Activated CD8-positive, alpha-beta memory T cell treated with anti-CD3 and anti-CD28 coated beads for 24 hours (primary cell): Measurements from ENCODE around the gene FAF2.

Experiments used
- DNase-seq: peaks from one replicate; pipeline ENCODE4 v3.0.0-alpha.2; 2020

The FAF2 gene

DNA sequence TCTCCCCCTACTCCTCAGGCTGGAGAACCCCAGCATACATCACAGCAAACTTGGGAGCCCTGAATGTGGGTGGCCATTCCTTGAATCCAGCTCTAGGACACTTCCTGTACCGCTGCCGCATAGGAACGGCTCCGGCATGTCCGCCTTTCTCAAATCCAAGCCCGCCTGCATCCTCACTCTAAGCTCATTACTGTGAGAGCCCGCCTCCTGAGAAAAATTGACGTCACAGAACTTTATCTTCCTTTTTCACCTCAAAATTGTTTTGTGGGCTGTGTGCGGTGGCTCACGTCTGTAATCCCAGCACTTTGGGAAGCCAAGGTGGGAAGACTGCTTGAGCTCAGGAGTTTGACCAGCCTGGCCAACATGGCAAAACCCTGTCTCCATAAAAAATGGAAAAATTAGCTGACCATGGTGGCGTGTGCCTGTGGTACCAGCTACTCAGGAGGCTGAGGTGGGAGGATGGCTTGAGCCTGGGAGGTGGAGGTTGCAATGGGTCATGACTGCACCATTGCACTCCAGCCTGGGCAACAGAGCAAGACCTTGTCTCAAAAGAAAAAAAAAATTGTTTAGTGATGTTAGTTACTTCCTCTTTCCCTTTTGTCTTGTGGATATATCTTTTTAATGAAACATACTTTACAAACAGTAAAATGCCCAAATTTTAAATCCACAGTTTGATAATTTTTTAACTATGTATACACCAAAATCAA lies 66.2 kb downstream of the FAF2 start:
- DNase-seq: no peak

DNA sequence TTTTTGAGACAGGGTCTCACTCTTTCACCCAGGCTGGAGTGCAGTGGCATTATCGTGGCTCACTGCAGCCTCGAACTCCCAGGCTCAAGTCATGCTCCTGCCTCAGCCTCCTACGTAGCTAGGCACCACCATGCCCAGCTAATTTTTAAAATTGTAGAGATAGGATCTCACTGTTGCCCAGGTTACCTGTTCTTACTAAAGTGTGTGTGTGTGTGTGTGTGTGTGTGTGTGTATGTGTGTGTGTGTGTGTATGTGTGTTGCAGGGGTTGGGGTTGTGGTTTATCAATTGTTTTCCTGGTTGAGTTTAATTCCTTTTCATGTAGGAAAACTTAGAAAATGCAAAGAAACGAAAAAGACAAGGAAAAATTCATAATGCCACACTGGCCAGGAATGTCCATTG lies 67.2 kb downstream of the FAF2 start:
- no peak for DNase-seq

DNA sequence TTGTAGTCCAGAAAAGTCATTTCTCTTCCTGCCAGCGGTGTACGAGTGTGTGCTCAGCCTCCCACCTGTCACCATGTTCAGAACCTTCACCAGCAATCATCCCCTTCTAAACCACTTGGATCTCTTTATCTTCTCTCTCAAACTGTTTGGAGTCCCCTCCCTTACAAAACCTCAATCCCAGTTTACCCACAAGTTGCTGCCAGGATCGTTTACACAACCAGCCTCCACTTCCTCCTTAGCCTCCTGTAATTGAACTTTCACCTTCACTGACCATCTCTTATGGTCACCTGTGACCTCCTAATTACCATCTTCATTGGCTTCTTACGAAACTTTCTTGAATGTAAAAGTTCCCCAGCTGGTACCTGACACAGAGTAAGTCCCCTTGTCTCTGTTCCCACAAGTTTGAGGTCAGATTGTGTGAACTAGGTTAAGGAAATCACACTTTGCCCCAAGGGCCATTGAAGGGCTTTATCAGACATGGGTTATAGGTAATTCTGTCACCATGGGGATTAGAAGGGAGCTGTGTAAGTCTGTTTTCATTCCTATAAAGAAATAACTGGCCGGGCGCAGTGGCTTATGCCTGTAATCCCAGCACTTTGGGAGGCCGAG lies 69.0 kb downstream of the FAF2 start:
- no peak for DNase-seq

DNA sequence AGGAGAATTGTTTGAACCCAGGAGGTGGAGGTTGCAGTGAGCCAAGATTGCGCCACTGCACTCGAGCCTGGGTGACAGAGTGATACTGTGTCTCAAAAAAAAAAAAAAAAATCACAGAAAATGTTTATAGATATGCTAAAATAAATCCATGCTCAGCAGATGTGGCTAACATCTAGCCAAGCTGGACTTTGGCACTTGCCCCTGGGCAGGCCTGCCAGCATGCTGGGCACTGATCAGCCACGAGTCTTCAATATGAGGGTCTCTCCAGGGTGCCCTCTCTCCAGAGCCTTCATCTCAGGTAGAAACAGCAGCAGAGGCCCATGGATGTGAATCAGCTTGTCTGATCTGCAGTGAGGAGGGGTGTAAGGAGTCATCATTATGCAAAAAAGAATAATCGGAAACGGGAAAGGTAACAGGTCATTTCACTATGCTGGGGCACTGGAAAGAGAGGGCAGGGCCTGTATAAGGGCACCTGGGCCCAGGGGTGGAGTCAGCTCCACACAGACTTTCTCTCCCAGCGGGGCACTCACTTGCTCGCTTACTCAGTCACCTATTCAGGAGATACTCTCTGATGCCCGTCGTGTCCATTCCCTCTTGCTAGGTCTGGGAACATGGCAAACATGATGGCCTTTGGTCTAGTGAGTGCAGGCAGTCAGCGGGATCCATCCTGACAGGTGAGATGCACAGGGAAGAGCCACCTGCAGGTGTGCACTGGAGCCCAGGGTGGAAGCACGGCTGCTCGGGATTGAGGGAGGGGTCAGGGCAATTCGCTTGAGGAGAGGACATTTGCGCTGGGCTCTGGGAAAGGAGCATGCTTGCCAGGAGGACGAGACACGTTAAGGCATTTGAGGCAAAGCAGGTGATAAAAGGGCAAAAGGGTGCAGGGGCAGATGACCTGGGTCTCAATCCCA lies 71.9 kb downstream of the FAF2 start:
- DNase-seq: no peak

- DNase-seq: no peak
Measured at GRCh38 chr5:176521286-176521685, 73.1 kb downstream of the FAF2 start.

GRCh38 chr5:176521699-176522263 lies 73.6 kb downstream of the FAF2 start:
- no peak for DNase-seq

GRCh38 chr5:176524138-176524537 lies 76.0 kb downstream of the FAF2 start:
- no peak for DNase-seq

GRCh38 chr5:176524987-176525386 lies 76.8 kb downstream of the FAF2 start:
- no peak for DNase-seq

GRCh38 chr5:176525677-176526076 lies 77.5 kb downstream of the FAF2 start:
- DNase-seq: no peak

- no peak for DNase-seq
Measured at GRCh38 chr5:176526462-176526861, 78.3 kb downstream of the FAF2 start.

DNA sequence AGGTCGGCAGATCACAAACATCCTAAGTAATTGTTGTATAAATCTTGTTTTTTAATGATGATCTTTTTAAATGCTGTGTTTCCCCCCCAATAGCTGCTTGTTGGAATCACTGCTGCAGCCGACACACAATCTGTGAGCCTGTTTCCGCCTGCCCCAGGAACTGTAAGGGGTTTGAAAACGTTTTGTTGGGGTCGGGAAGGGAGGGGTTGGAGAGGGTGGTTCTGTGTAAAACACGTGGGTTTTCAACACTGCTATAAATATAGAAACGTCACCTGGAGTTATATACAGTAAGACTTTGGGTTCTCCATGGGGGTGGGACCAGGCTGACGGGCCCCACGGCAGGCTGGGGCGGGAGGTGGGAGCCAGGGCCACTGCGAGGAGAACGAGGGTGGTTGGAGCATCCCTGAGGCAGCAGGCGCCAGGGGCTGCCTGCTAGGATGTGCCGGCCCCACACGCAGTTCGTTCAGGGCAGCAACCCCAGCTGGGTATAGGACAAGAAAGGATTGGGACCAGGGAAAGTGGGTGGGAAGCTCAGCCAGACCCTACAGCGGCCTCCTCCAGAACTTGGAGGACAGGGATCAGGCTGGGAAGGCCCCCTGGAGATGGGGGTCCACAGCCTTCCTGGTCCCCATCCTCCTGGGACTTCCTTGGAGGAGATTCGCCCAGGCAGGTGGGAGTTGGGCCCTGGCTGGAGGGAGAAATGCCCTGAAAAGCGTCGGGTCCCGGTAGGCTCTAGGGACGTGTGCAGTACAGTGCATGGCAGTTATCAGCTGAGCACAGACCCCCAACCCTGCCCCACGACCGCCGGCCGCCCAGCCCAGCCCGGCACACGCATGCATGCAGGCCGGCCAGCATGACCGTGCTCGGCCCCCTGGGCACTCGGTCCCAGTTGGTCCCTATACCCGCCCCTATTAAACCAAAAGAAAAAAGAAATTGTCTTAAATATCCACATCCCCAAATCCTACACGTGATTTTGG lies 79.3 kb downstream of the FAF2 start:
- DNase-seq: no peak

DNA sequence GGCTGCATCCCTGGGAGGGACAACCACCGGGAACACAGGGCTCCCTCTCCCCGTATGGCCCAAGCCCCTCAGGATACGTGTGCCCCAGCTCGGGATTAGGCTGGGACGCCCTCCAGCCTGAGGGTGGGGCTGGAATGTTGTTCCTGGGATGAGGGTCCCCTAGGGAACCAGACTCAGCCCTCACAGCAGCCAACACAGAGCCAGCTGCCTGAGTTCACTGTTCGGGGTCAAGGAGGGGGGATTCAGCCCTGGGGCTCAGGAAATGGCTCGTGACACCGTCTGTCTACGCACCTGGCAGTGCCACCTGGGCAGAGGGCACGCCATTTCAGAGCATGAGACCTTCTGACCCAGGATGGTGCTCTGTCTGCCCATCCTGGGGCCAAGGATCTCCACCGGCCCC lies 80.1 kb downstream of the FAF2 start:
- no peak for DNase-seq

- DNase-seq: no peak
Measured at GRCh38 chr5:176528761-176529115, 80.6 kb downstream of the FAF2 start.

GRCh38 chr5:176529116-176529740 lies 81.0 kb downstream of the FAF2 start:
- DNase-seq: no peak

GRCh38 chr5:176529741-176530141 lies 81.6 kb downstream of the FAF2 start:
- peak; percentile 76 for DNase-seq

GRCh38 chr5:176530393-176530982 lies 82.3 kb downstream of the FAF2 start:
- no peak for DNase-seq

DNA sequence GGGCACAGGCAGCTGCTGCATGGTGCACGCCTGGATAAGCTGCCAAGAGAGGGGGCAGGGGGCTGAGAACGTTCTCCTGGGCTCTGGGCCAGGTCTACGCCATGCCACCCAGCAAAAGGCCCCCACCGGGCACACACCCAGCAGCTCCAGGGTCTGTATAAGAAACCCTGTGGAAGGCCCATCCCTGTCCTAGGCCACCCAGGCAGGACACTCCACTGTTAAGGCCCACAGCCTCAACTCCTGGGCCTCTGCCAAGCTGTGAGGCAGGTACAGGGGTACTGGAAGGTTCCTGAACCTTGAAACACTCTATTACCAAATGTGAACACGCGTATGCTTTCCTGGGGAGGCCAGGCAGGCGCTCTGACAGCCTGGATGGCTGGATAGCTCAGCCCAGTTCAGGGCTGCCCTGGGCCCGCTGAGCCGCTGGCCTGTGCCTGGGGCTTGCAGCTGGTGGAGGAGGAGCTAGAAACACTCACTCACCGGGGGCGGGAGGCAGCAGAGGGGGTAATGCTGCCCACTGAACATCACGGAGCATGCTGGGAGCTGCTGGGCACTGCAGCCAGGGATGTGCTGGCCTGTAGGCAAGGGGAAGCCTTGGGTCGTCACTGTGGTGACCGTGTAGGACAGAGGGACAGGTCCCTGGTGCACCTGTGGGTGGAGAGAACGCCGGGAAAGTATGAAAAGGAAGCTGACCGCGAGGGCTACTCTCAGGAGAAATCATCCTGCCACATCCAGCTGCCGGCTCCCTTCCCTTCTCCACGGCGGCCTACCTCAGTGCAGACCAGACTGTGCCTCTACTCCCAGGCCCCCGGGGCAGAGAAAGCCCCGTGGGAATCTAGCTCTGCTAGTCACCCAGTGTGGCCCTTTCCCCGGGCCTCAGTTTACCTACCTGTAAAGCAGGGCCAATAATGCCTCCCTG lies 83.1 kb downstream of the FAF2 start:
- DNase-seq: peak; percentile 77

GRCh38 chr5:176531902-176532493 lies 83.8 kb downstream of the FAF2 start:
- DNase-seq: no peak

GRCh38 chr5:176532795-176533194 lies 84.6 kb downstream of the FAF2 start:
- no peak for DNase-seq

DNA sequence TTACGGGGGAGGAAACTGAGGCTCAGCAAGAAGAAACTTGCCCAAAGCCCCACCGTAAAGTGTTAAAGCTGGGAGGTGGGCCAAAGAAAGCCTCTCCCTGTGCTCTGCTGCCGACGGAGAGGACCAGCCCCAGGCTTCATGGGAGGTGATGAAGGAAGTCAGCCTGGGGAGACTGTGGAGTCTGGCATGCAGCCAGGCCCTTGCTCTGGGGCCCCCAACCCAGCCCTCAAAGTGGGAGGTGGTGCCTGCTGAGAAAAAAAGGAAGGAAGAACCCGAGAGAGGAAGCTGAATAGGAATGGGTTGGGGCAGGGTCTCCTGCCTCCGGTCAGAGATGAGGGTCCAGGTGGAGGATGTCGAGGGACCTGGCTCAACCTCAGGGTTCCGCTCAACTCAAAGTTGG lies 85.2 kb downstream of the FAF2 start:
- no peak for DNase-seq
